Activated T-cell treated with anti-CD3 and anti-CD28 coated beads, Interleukin-2, amount 50 U/mL, for 1 hour (primary cell): Measurements from ENCODE around the gene STON2.
"Not testable (repeated sequence)": the region's sequence is repeated elsewhere in the genome, so short reads cannot be mapped to it uniquely, and the experiment has no call there.

Source experiments
- DNase-seq: peaks from one replicate; pipeline ENCODE4 v3.0.0-alpha.2; 2020

Gene STON2

GRCh38 chr14:81400202-81400678, at the start of gene STON2:
Gene STON2 (minus strand): TSS chr14:81400324. CDS start chr14:81398382, 1,942 bp downstream.
- DNase-seq: no peak

- DNase-seq: no peak
Observed at GRCh38 chr14:81449576-81449975, 49.5 kb upstream of the STON2 start.

- no peak for DNase-seq
Observed at GRCh38 chr14:81449114-81449513, 49.0 kb upstream of the STON2 start.

GRCh38 chr14:81447021-81447764, 47.1 kb upstream of the STON2 start:
- no peak for DNase-seq

GRCh38 chr14:81446279-81447007, 46.3 kb upstream of the STON2 start:
- DNase-seq: no peak

- no peak for DNase-seq
Observed at GRCh38 chr14:81441626-81442134, 41.6 kb upstream of the STON2 start.

- no peak for DNase-seq
Observed at GRCh38 chr14:81440041-81440440, 39.9 kb upstream of the STON2 start.

GRCh38 chr14:81437244-81437643, 37.1 kb upstream of the STON2 start:
- DNase-seq: no peak

- peak; percentile 42 for DNase-seq
Observed at GRCh38 chr14:81436296-81437138, 36.4 kb upstream of the STON2 start.

GRCh38 chr14:81435391-81436295, 35.5 kb upstream of the STON2 start:
- peak; percentile 30 for DNase-seq

- DNase-seq: no peak
Observed at GRCh38 chr14:81435048-81435390, 34.9 kb upstream of the STON2 start.

- no peak for DNase-seq
Observed at GRCh38 chr14:81434230-81434629, 34.1 kb upstream of the STON2 start.

- DNase-seq: no peak
Observed at GRCh38 chr14:81433378-81433777, 33.3 kb upstream of the STON2 start.

- no peak for DNase-seq
Observed at GRCh38 chr14:81432219-81432661, 32.1 kb upstream of the STON2 start.

- no peak for DNase-seq
Observed at GRCh38 chr14:81430235-81430634, 30.1 kb upstream of the STON2 start.

- not testable (repeated sequence) for DNase-seq
Observed at GRCh38 chr14:81429749-81430148, 29.6 kb upstream of the STON2 start.

- DNase-seq: no peak
Observed at GRCh38 chr14:81429028-81429427, 28.9 kb upstream of the STON2 start.

- DNase-seq: no peak
Observed at GRCh38 chr14:81427348-81428058, 27.4 kb upstream of the STON2 start.

- DNase-seq: no peak
Observed at GRCh38 chr14:81423504-81423903, 23.4 kb upstream of the STON2 start.

- DNase-seq: no peak
Observed at GRCh38 chr14:81418057-81418790, 18.1 kb upstream of the STON2 start.

- no peak for DNase-seq
Observed at GRCh38 chr14:81416981-81417380, 16.9 kb upstream of the STON2 start.
